Bladder microvascular endothelial cell (primary cell): ENCODE measurements around the gene PRL. TPM values are rescaled to one million over a fixed set of nuclear protein-coding genes. Genes with fewer than 3 reads are reported as not detected.

Experiments used
- total RNA-seq: library from RNA; depleted of rRNA; stranded (reverse); fragments of >200 nt; gene quantifications from 2 replicates; pipeline ENCODE4 v1.2.3, GENCODE V29; 2014

PRL gene
- not detected in 2 replicates for total RNA-seq

GRCh38 chr6:22296936-22297335 lies at the start of gene PRL:
PRL (minus strand) TSS chr6:22297036; CDS start chr6:22296982, 54 bp downstream.

